SH-SY5Y (cell line): ENCODE data around the gene KDM4D.

Experiments used
- GATA2 ChIP-seq: IDR thresholded peaks from 2 replicates; pipeline ENCODE4 v1.6.1; 2011; ENCODE audit warnings: mild to moderate bottlenecking, low read depth, low read length
- GATA3 ChIP-seq: IDR thresholded peaks from 2 replicates; pipeline ENCODE4 v1.6.1; 2011; ENCODE audit warnings: low read depth, mild to moderate bottlenecking, low read length, moderate library complexity

The KDM4D gene

DNA sequence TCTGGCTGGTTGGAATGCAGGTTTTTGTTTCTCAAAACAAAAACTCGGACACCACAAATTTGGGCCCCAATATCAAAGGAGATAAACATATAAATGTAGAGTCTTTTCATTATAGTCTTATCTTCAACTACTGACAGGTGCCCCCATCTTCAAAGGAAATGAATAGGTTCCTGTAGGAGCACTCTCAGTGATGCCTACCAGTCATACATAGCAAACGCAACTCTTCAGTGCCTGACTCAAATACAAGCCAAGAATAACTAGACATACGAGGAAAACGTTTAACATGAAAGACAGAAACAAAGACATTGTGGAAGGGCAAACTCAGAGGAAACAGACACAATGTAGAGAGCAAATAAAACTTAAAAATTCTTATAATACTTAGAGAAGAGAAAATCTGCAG, 13.9 kb downstream of the KDM4D start:
- TF ChIP-seq GATA3 (no peak), GATA2 (no peak)

DNA sequence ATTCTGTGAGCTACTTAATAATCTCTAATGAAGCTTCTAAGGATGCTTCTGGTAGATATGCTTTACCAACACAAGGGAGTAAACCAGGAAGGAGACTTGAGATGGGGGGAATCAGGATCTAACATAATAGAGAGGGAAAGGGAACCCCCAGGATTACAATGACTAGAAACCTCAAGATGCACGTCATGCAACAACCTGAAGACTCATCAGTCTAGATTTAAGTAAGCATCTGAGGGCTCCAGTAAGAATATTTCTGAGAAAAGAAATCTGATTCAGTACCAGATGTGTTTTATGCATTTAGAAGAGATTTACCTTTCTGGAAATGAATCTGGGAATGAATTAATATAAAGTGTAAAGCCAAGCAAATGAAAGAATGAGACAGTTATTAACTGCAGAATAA, 15.2 kb downstream of the KDM4D start:
- TF ChIP-seq GATA2 (no peak), GATA3 (no peak)

DNA sequence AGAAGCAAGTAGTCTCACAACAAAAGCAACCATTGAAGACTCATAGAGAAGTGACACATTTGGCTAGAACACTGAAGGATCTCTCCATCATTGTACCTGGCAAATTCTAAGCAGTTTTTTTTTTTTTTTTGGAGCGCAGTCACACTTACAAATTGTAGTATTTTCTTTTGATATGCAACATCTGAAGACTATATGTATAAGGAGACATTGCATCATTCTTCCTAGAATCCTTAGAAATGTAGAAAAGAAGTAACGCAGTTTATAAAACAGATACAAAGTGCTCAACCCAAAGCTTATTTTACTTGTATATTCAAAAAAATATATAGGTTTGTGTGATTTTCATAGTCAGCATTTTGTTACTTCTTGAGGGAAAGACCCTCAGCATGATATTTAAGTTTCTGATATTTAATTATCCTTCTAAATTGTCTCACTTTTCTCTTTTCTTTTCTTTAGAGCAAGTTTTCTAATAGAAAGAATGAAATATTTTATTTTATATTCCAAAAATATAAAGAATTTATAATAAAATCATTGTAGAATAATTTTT, 20.0 kb downstream of the KDM4D start:
- no peak for TF ChIP-seq GATA3
- no peak for TF ChIP-seq GATA2

DNA sequence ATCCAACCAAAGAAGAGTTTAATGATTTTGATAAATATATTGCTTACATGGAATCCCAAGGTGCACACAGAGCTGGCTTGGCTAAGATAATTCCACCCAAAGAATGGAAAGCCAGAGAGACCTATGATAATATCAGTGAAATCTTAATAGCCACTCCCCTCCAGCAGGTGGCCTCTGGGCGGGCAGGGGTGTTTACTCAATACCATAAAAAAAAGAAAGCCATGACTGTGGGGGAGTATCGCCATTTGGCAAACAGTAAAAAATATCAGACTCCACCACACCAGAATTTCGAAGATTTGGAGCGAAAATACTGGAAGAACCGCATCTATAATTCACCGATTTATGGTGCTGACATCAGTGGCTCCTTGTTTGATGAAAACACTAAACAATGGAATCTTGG, 23.9 kb downstream of the KDM4D start:
- TF ChIP-seq GATA3 (no peak), GATA2 (no peak)

DNA sequence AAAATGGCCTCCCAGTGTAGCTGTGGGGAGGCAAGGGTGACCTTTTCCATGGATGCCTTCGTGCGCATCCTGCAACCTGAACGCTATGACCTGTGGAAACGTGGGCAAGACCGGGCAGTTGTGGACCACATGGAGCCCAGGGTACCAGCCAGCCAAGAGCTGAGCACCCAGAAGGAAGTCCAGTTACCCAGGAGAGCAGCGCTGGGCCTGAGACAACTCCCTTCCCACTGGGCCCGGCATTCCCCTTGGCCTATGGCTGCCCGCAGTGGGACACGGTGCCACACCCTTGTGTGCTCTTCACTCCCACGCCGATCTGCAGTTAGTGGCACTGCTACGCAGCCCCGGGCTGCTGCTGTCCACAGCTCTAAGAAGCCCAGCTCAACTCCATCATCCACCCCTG, 24.8 kb downstream of the KDM4D start:
- TF ChIP-seq GATA2 (no peak), GATA3 (no peak)

DNA sequence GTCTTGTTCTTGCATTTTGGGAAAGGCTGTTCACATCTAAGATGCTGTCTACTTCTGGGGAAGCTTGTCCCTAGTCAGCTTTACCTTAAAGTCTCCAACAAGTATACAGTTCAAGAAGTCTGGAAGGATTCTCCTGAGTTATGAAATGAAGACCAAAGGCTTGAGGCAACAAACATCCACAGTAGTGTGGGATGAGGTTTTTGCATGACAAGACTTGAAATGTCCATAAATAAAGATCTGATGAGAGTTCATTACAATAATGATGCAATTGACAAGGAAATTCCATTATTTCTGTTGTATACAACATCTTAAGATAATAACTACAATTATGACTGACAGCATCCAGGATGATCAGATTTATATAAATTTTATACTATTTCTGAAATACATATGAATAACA, 30.2 kb downstream of the KDM4D start:
- TF ChIP-seq GATA2 (no peak), GATA3 (no peak)

DNA sequence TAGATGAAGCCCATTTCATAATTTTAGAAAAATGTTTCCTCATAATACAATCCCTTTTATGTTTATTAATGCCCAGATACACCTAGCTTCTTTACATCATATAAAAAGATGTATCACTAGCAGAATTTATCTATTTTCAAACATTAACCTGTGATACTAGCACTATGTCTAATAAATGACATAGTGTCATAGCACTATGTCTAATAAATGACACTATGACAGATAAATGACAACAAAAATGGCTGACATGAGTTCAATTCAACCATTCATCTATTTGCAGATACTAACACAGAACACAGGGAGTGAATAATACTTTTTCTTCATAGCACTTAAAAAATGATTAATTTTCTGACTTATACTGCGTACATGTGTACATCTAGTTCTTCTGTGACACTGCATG, 32.1 kb downstream of the KDM4D start:
- TF ChIP-seq GATA2 = no peak
- TF ChIP-seq GATA3 = no peak

DNA sequence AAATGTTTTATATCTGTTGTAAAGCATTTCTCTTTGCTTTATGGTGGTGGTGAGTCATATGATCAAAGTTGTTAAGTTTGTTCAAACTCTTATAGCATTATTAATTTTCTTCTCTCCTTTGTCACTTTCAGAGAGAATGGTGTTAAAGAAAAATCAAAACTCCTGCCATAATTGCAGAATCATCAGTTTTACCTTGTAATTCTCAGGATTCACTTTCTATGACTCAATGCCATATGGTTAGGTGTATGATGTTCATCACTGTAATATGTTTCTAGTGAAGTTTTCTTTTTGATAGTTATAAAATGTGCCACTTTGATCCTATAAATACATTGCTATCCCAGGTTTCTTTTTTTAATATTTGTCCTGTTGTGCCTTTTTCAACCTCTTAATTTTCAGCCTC, 37.9 kb downstream of the KDM4D start:
- TF ChIP-seq GATA3 = no peak
- TF ChIP-seq GATA2 = no peak

DNA sequence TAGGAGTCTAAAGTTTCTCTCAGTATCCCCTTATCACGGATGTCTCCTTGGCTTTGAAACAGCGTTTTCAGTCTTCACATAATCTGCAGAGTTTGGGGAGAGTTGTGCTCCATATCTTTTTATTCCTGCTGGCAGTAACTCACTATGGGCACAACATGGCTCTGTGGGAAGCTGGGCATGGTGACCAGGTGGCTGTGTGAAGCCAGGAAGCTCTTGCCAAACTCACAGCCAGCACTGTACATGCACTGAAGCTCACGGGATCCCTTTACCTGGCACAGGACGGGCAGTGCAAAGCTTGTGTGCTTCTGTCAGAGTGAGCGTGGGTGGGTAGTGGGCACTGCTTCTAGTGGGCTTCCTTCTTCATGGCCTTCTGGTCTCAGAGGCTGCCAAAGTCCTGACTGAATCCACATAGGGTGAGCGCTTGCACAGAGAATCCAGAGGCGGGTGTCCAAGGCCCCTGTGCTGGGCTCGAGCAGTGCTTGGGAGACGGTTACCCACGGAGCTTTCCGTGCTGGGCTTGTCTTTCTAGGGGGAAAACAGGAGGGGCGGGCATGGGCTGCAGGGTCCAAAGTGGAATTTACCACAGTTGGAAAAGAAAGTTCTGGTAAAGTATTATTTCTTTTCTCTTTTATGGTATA, 40.8 kb downstream of the KDM4D start:
- TF ChIP-seq GATA2 (no peak), GATA3 (no peak)

DNA sequence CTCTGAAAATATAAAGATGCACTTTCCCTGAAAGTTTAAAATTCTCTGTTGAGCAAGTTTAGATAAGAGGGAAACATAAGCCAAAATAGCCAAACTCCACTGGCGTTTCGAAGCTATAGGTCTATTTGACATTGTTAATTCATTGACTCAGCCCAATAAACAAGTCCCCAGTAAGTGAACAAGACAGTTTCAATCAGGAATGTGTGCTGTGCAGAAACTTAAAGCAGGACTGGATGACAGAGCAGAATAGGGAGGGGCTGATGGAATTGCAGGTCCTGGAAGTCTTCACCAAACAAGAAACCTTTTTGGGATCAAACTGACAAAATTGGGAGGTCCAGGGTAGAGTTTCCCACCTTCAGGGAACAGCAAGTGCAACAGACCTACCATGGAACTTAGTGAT, 42.6 kb downstream of the KDM4D start:
- TF ChIP-seq GATA2 (no peak), GATA3 (no peak)

DNA sequence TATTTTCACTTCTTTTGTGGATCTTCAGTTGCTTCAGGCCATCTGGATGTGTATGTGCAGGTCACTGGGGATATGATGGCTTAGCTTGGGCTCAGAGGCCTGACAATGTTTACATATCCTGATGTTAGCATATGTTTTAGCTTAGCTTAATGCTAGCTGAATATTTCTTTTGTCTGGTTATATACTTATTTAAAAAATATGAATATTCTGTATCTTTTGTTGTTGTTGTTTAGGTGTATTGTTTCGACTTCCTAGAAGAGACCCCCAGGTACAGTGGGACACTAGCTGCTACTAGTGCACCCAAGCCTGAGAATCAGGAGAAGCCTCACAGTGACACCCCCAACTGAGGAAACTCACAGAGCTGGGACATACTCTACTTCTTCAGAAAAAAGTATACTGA, 51.4 kb downstream of the KDM4D start, which contains the start of gene KDM4E:
KDM4E (plus strand) TSS at position 301 of the 400 bp plus-strand sequence. CDS start 300 bp downstream, outside the sequence.
- TF ChIP-seq GATA2 (no peak), GATA3 (no peak)

DNA sequence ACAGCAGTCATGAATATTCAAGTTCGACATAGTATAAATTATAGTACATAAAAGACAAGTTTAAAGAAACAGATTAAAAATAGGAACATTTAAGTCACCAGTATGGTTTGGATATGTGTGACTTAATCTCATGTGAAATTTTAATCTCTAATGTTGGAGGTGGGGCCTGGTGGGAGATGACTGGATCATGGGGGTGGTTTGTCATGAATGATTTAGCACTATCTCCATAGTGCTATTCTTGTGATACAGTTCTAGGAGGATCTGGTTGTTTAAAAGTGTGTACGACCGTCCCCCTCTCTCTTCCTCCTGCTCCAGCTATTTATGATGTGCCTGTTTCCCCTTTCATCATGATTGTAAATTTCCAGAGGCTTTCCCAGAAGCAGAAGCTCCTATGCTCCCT, 54.8 kb downstream of the KDM4D start:
- TF ChIP-seq GATA2 = no peak

DNA sequence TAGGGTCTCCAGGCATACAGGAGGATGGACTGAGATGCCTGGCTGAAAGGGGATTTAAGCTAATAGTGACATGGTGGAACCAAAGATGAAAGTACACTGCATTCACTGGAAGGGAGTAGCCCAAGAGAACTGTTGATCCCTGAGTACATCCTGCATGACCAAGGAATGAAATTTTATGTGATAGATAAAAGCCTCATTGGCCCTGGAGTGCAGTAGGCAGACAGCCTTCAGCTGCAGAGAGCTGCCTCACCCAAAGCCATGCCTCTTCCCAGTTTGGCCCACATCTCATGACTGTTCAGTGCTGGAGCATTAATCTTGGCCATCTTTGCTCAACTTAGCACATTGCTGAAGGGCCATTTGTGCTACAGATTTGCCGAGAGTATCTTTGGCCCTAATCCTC, 59.5 kb downstream of the KDM4D start:
- TF ChIP-seq GATA2 (no peak), GATA3 (no peak)

DNA sequence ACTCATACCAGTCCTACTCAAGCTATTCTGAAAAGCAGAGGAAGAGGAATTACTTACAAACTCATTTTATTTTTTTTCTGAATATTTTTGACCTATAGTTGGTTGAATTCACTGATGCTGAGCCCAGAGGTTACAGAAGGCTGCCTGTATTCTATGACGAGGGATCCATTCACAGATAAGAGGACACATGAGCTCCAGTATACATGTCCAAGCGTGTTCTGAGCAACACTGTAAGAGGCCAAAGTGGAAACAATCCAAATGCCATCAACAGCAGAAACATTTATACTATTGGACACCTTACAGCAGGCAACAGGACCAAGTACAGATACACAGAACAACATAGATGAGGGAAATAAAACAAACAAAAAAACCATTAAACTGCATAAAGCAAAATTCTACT, 61.8 kb downstream of the KDM4D start:
- TF ChIP-seq GATA3 (no peak), GATA2 (no peak)

DNA sequence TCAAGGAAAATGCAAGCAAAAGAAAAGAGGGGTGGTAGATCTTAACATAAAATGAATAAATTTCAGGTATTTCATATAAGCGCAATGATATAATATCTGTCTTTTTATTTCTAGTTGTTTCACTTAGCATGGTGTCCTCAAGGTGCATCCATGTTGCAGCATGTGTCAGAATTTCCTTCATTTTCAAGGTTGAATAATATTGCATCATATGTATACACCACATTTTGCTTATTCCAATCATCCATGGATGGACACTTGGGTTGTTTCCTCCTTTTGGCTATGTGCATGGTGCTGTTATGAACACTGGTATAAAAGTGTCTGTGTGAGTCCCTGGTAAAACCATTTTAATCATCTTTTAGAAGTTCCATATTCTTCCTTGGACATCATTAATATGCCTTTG, 68.7 kb downstream of the KDM4D start:
- no peak for TF ChIP-seq GATA2
- TF ChIP-seq GATA3 = no peak

DNA sequence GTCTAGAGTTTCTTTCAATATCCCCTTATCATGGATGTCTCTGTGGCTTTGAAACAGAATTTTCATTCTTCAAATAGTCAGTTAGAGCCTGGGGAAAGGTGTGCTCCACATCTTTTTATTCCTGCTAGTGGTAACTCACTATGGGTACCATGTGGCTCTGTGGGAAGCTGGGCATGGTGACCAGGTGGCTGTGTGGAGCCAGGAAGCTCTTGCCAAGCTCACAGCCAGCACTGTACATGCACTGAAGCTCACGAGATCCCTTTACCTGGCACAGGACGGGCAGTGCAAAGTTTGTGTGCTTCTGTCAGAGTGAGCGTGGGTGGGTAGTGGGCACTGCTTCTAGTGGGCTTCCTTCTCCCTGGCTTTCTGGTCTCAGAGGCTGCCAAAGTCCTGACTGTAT, 69.4 kb downstream of the KDM4D start:
- TF ChIP-seq GATA2 (no peak), GATA3 (no peak)

DNA sequence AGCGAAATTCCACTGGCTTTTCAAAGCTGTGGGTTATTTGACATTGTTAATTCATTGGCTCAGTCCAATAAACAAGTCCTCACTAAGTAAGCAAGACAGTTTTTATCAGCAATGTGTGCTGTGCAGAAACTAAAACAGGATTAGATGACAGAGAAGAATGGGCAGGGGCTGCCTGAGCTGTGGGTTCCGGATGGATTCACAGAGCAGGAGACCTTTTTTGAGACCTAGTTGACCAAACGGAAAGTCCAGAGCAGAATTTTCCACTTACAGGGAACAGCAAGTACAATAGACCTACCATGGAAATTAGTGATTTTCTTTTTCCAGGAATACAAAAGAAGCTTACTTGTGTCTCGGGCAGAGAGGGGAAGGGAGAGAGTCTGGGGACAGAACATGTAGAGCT, 70.5 kb downstream of the KDM4D start:
- TF ChIP-seq GATA3 = no peak
- TF ChIP-seq GATA2 = no peak
